Measurements from ENCODE around the gene C2.

The C2 gene

DNA sequence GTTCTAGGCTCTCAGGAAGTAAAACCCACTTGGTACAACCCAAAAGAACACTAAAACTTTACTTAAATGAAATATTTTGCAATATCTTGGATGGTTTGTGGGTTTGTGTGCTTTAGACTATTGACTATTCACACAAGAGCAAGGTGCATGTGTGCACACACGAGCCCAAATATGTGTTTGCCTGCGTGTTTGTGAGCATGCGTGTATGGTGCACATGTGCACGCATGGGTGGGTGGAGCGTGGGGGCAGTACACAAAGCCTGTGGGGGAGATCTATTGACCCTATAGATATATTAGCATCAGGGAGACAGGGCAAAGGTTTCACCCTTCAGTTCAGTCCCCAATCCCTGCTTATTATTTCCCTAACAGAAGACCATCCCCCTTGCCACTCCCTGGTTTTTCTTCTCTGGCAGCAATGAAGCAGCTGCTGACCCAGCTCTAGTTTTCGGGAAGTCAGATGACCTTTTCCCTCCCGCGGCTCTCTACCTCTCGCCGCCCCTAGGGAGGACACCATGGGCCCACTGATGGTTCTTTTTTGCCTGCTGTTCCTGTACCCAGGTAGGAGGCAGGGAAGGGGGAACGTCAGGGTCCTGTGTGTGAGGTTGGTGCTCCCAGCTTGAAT, at the start of gene C2:
C2 (plus strand) TSS at position 476 of the 621 bp plus-strand sequence; CDS start at position 512, 36 bp downstream.
- no peak for DNase-seq (ENCODE audit: low spot score)

DNA sequence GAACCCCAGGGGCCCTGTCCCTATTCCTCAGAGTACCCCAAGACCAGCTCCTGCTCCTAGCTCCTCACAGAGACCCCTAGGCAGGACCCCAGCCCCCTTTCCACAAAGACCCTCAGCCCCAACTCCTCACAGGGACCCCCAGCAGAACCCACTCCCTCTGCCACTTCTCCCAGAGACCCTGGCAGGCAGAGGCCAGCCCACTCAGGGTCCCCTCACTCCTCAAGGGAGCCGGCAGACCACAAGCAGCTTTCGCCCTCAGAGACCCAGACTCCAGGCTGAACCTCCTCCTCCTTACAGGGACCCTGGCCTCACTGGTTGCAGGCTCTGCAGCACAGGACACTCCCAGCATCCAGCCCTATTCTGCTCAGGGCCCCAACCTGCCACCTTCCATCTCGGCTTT, 49.3 kb upstream of the C2 start:
- DNase-seq (ENCODE audit: low spot score): no peak

GRCh38 chr6:31878726-31879125, 48.8 kb upstream of the C2 start, which contains the start of gene SLC44A4:
TSS of gene SLC44A4 (minus strand) at chr6:31878997. CDS start at chr6:31878980, 17 bp downstream.
- no peak for DNase-seq (ENCODE audit: low spot score)

- no peak for DNase-seq (ENCODE audit: low spot score)
These were observed 48.4 kb upstream of the C2 start for GRCh38 chr6:31879143-31879542.

DNA sequence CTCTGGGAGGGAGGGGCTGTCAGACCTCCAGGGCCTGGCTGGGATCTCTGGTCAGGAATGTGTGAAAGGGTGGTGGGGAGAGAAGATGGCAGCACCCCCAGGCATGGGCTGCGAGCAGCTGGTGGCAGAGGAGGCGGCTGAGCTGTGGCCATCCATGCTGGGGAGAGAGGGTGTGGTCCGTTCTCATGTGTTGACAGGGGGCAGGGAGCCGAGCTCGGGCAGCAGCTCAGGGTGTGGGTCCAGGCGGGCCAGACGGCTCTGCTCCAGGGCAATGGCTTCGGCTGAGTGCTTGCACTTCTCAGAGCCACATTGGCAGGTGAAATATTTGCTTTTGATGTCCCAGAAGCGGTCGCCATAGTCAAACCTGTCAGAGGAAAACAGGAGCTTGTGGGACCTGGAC, 47.6 kb upstream of the C2 start:
- DNase-seq (ENCODE audit: low spot score): no peak

GRCh38 chr6:31880616-31881015, 46.9 kb upstream of the C2 start:
- DNase-seq (ENCODE audit: low spot score): no peak

DNA sequence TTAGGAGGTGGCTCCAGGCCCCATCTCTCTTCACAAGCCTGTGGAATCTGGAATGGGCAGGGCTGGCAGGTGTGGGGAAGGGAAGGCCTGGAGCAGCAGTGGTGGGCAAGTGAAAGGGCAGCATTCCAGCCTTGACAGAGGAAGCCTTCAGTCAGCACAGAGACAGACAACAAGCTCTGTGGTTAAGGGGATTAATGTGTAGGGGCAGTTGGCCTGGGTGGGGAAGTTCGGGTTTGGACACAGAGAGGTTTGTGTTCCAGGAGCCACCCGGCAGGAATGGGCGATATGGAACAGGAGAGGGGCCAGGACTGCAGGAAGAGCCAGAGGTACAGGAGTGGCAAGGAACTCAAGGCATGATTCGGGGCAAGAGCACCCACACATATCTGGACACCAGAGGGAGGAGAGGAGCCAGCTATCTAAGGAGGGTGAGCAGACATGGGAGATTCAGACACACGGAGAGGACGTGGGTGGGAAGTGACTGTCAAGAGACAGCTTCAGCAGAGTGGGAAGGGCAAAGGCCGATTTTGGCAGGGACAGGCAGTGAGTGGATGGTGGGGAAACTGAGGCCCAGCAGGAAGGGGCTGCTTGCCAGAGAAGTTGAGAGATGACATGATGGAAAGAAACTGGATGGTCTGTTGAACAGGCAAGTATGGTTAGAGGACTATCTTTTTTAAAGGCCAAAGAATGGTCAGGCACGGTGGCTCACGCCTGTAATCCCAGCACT, 46.2 kb upstream of the C2 start:
- DNase-seq (ENCODE audit: low spot score): no peak

- peak; percentile 35 for DNase-seq (ENCODE audit: low spot score)
These were observed 45.2 kb upstream of the C2 start for GRCh38 chr6:31882344-31882743.

- DNase-seq (ENCODE audit: low spot score): no peak
These were observed 43.8 kb upstream of the C2 start for GRCh38 chr6:31883676-31884075.

GRCh38 chr6:31884528-31885035, 42.9 kb upstream of the C2 start:
- no peak for DNase-seq (ENCODE audit: low spot score)

GRCh38 chr6:31886541-31886991, 41.0 kb upstream of the C2 start:
- DNase-seq (ENCODE audit: low spot score): no peak

GRCh38 chr6:31887173-31888007, 40.1 kb upstream of the C2 start:
- DNase-seq (ENCODE audit: low spot score): no peak

DNA sequence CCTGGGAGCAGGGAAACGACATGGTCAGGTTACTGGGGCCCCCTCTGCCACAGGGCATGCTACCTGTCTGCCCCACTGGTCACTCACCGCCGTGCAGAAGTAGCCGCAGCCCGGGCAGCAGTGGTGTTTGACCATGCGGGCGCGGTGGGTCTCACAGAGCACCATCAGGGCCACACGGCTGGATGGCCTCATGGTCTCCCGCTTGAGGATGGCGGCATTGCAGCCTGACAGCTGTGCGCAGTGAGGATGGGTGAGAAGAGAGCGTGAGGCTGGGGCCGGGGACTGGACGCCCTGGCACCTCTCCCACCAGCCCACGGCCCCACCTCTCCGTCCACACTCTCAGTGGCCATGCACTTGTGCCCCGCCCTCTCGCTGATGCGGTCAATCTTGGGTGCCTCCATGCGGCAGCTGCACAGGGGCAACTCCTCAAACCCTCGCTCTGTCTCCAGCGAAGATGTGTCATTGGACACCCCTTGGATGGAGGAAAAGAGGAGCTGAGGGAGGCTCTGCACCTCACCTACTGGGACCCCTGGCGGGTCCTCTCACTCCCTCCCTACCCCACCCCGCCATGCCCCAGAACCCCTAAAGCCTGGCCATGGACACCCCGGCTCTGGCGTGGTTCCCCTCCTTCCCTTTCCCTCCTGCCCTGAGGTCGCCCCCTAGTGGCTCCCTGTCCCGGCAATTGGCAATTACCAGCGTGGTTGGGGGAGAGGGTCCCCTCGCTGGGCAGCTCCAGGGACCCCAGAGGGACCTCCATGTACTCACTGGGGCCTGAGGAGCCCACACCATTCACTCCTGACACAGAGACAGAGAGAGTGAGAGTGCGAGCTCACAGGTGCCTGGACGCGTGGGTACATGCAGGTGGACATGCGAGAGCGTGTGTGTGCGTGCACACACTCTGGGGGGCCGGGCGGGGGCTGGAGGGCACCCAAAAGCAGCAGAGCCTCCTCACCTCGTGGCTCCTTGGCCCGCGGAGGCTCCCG, 39.0 kb upstream of the C2 start:
- peak; percentile 47 for DNase-seq (ENCODE audit: low spot score)

DNA sequence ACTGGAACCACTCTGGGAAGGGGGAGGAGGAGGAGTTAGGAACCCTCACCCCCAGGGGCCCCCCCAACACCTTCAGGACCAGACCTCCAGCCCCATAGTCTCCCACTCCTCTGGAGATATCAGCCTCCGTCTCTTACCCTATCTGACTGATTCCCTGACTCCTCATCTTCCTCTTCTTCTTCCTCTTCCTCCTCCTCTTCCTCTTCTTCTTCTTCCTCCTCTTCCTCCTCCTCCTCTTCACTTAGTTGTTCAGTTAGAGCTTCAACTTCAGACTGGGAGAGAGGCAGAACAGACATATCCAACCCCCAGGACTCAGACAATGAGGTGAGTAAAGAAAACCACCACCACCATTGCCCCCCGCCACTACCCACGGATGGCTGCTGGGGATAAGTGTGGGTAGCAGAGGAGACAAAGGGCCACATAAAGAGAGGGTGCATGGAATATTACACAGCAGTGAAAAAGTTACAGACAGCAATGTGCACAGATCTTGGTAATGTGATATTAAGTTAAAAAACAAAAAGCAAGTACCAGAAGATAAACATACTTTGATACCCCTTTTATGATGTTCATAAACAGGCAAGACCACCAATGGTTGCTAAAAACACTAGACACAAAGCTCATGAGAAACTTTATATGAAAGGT, 38.1 kb upstream of the C2 start:
- no peak for DNase-seq (ENCODE audit: low spot score)

DNA sequence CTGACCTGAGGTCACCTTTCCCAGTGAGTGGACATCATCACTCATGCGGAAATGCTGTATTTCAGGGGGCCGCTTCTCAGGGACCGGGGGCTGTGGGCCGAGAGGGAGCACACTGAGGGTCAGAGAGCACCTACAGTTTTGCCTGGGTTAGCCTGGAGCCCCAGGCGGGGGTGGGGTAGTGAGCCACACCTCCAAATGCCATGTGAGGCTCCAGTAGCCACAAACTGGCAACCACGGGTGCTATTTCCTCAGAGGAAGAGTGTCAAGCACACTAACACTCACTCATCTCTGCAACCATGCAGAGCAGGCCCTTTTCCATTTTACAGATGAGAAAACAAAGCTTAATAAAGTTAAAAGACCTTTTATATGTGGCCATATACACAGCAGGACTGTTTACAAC, 34.7 kb upstream of the C2 start:
- DNase-seq (ENCODE audit: low spot score): no peak

GRCh38 chr6:31896493-31896855, 31.0 kb upstream of the C2 start:
- DNase-seq (ENCODE audit: low spot score): no peak

DNA sequence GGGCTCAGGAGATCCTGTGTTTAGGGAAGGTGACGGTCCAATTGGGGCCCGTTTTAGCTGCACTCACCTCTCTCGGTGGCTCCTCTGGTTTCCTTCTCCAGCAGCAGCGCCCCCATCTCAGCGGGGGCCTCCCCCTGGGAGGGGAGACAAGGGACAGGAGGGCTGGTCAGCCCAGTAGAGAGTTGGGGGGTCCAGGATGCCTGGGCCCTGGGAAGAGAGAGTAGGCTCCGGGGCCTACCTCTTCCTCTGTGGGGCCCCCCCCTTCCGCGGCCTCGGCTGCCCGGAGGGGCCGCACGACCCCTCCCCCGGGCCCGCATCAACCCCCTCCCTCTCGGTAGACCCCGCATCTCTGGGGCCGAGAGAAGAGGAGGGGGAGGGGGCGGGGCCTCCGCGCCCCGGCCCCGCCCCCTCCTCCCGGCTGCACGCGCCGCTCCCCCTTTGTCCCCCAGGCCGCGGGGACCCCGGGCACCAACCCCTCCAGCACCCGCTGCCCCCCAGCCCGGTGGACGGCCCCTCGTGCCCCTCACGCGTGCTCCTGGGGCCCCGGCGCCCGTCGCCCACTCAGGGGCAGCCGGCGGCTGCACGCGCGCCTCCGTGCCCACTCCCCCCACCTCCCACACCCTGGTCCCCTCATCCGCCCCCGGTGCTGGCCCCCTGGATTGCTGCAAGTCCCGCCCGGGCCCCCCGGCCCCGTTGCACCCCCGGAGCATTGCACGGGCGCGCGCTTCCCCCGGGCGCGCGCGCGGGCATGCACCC, 30.5 kb upstream of the C2 start:
- DNase-seq (ENCODE audit: low spot score): no peak

- DNase-seq (ENCODE audit: low spot score): peak; percentile 92
These were observed 29.7 kb upstream of the C2 start, which contains the start of gene EHMT2 for GRCh38 chr6:31897612-31898382. TSS of gene EHMT2 (minus strand) at chr6:31897698. CDS start at chr6:31897677, 21 bp downstream.

- DNase-seq (ENCODE audit: low spot score): no peak
These were observed 29.0 kb upstream of the C2 start for GRCh38 chr6:31898383-31899011.

Measured in AG08395 (cell line).